ENCODE data around the gene TIMM21.

Gene TIMM21, protein sequence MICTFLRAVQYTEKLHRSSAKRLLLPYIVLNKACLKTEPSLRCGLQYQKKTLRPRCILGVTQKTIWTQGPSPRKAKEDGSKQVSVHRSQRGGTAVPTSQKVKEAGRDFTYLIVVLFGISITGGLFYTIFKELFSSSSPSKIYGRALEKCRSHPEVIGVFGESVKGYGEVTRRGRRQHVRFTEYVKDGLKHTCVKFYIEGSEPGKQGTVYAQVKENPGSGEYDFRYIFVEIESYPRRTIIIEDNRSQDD

DNA sequence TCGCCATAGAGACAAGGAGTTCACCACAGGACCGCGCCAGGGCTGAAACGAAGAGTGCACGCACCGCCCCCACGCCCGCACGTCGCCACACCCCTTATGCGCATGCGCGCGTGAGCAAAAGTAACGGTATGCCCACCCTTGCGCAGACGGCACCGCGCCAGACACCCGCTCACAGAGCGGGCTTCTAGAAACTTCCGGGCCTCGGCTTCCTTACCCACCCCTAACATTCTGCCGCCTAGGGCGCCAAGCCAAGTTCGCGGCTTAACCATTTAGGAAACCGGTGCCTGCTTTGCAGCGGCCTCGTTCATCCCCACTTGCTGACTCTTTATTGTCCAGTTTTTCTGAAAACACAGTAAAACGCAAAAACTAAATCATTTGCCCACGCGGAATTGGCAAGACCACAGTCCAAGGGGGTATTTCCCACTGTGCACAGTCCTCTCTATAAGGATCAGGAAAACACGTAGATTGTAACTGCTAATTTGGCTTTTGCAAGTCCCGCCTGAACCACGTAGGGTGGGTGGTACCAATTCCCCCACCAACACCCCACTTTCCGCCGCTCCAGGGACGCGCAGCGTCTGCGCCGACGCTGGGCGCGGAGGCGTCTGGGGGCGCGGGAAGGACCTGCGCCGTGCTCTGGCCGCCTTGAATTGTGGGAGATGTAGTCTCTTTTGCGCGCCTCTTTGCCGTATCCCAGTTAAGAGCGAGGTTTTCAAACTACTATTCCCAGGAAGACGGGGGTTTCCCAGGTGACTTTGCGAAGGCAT is at the start of gene TIMM21, which contains the start of gene FBXO15:
Gene TIMM21 (plus strand): TSS at position 745 of the 764 bp plus-strand sequence. CDS start 286 bp downstream, outside the sequence.
Gene FBXO15 (minus strand): TSS at position 56 of the 764 bp plus-strand sequence. CDS start 49 bp downstream, at position 7.
- Histone ChIP-seq H3K4me3 (ENCODE audit: low read depth in 1 of 2, low read length in 2 of 2) (peak within 1 kb of the TSS; percentile 91 to 98), H3K27me3 (ENCODE audit: control insufficient read depth in 1 of 2, insufficient read depth in 2 of 2, low read length in 2 of 2) (no peaks in the 10 kb centered on the region), H3K4me1 (ENCODE audit: control insufficient read depth in 1 of 2, insufficient read depth in 2 of 2, low read length in 2 of 2) (peaks cover 15 to 16% of the 10 kb centered on the region in 2 donors), H3K9me3 (ENCODE audit: control insufficient read depth in 1 of 2, low read length in 2 of 2) (no peaks in the 10 kb centered on the region), H3K36me3 (ENCODE audit: control insufficient read depth in 1 of 2, insufficient read depth in 2 of 2, low read length in 2 of 2) (peaks cover 0 to 4% of the 10 kb centered on the region in 2 donors), H3K9ac (ENCODE audit: low read depth in 1 of 2, low read length in 2 of 2) (peak within 1 kb of the TSS; percentile 78 to 94), H3K27ac (ENCODE audit: low read depth, low read length) (peak within 1 kb of the TSS; percentile 93)

DNA sequence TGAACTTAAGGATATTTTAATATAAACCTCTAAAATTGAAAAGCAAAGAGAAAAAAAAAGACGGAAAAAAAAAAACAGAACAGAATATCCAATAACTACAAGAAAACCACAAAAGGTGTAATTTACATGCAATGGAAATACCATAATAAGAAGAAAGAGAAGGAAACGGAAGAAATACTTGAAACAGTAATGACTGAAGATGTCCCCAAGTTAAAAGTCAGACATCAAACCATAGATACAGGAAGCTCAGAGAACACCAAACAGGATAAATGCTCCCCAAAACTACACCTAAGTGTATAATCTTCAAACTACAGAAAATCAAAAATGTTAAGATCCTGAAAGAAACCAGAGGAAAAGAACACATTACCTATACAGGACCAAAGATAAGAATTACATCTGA is 39.9 kb upstream of the TIMM21 start:
- no peak overlapping the region for H3K9ac ChIP-seq (ENCODE audit: low read depth in 1 of 2, low read length in 2 of 2)
- no peaks in the 10 kb centered on the region for H3K36me3 ChIP-seq (ENCODE audit: control insufficient read depth in 1 of 2, insufficient read depth in 2 of 2, low read length in 2 of 2)
- H3K4me3 ChIP-seq (ENCODE audit: low read depth in 1 of 2, low read length in 2 of 2), result no peak overlapping the region
- no peaks in the 10 kb centered on the region for H3K27me3 ChIP-seq (ENCODE audit: control insufficient read depth in 1 of 2, insufficient read depth in 2 of 2, low read length in 2 of 2)
- peaks cover 0 to 10% of the 10 kb centered on the region in 2 donors for H3K9me3 ChIP-seq (ENCODE audit: control insufficient read depth in 1 of 2, low read length in 2 of 2)
- H3K27ac ChIP-seq (ENCODE audit: low read depth, low read length), result no peak overlapping the region
- no peaks in the 10 kb centered on the region for H3K4me1 ChIP-seq (ENCODE audit: control insufficient read depth in 1 of 2, insufficient read depth in 2 of 2, low read length in 2 of 2)

DNA sequence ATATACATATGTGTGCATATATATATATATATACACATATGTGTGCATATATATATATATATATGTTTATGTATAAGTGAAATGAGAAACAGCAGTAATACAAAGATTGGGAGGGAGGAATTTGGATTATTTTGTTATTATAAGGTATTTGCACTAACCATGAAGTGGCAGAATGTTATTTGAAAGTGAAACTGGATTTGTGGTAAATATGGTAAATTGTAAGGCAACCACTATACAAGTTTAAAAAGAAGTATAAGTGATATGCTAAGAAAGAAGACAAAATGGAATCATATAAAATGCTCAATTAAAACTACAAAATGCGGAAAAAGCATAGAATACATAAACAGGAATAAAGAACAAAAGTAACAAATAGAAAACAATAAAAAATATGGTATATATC is 38.2 kb upstream of the TIMM21 start:
- Histone ChIP-seq H3K27ac (ENCODE audit: low read depth, low read length) (no peak overlapping the region), H3K4me1 (ENCODE audit: control insufficient read depth in 1 of 2, insufficient read depth in 2 of 2, low read length in 2 of 2) (no peaks in the 10 kb centered on the region), H3K27me3 (ENCODE audit: control insufficient read depth in 1 of 2, insufficient read depth in 2 of 2, low read length in 2 of 2) (no peaks in the 10 kb centered on the region), H3K36me3 (ENCODE audit: control insufficient read depth in 1 of 2, insufficient read depth in 2 of 2, low read length in 2 of 2) (no peaks in the 10 kb centered on the region), H3K9ac (ENCODE audit: low read depth in 1 of 2, low read length in 2 of 2) (no peak overlapping the region), H3K4me3 (ENCODE audit: low read depth in 1 of 2, low read length in 2 of 2) (no peak overlapping the region), H3K9me3 (ENCODE audit: control insufficient read depth in 1 of 2, low read length in 2 of 2) (peaks cover 0 to 10% of the 10 kb centered on the region in 2 donors)

DNA sequence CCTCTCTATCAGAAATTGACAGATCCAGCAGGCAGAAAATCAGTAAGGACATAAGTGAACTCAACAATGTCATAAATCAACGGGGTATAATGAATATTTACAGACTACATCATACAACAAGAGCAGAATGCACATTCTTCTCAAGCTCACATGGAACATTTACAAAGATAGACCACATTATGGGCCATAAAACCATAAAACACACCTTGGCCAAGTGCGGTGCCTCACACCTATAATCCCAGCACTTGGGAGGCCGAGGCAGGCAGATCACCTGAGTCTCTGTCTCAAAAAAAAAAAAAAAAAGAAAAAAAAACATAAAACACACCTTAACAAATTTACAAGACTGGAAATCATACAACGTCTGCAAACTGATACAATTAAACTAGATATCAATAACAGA is 37.3 kb upstream of the TIMM21 start:
- no peaks in the 10 kb centered on the region for H3K36me3 ChIP-seq (ENCODE audit: control insufficient read depth in 1 of 2, insufficient read depth in 2 of 2, low read length in 2 of 2)
- H3K4me3 ChIP-seq (ENCODE audit: low read depth in 1 of 2, low read length in 2 of 2), result no peak overlapping the region
- no peaks in the 10 kb centered on the region for H3K27me3 ChIP-seq (ENCODE audit: control insufficient read depth in 1 of 2, insufficient read depth in 2 of 2, low read length in 2 of 2)
- peaks cover 0 to 10% of the 10 kb centered on the region in 2 donors for H3K9me3 ChIP-seq (ENCODE audit: control insufficient read depth in 1 of 2, low read length in 2 of 2)
- no peak overlapping the region for H3K9ac ChIP-seq (ENCODE audit: low read depth in 1 of 2, low read length in 2 of 2)
- H3K27ac ChIP-seq (ENCODE audit: low read depth, low read length), result no peak overlapping the region
- H3K4me1 ChIP-seq (ENCODE audit: control insufficient read depth in 1 of 2, insufficient read depth in 2 of 2, low read length in 2 of 2), result no peaks in the 10 kb centered on the region

DNA sequence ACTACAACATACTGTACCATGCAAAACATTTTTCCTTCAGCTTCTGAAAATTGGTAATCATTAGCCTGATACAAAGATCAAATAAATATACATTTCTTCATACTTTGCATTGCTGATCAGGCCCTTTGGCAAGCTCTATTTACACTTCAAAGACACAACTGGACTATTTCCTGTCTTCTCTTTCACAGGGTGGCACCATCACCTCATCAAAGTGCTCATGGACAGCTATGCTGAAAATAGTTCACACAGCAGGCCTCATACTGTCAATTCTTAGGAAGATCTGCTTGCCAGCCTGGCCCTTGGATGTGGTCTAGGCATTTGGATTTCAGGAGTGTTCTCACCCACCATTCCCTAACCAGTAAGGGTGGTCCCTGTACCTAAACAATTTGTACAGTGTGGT is 34.6 kb upstream of the TIMM21 start:
- H3K9ac ChIP-seq (ENCODE audit: low read depth in 1 of 2, low read length in 2 of 2), result no peak overlapping the region
- no peak overlapping the region for H3K27ac ChIP-seq (ENCODE audit: low read depth, low read length)
- no peaks in the 10 kb centered on the region for H3K27me3 ChIP-seq (ENCODE audit: control insufficient read depth in 1 of 2, insufficient read depth in 2 of 2, low read length in 2 of 2)
- no peak overlapping the region for H3K4me3 ChIP-seq (ENCODE audit: low read depth in 1 of 2, low read length in 2 of 2)
- peaks cover 0 to 10% of the 10 kb centered on the region in 2 donors for H3K9me3 ChIP-seq (ENCODE audit: control insufficient read depth in 1 of 2, low read length in 2 of 2)
- H3K4me1 ChIP-seq (ENCODE audit: control insufficient read depth in 1 of 2, insufficient read depth in 2 of 2, low read length in 2 of 2), result no peaks in the 10 kb centered on the region
- H3K36me3 ChIP-seq (ENCODE audit: control insufficient read depth in 1 of 2, insufficient read depth in 2 of 2, low read length in 2 of 2), result no peaks in the 10 kb centered on the region

DNA sequence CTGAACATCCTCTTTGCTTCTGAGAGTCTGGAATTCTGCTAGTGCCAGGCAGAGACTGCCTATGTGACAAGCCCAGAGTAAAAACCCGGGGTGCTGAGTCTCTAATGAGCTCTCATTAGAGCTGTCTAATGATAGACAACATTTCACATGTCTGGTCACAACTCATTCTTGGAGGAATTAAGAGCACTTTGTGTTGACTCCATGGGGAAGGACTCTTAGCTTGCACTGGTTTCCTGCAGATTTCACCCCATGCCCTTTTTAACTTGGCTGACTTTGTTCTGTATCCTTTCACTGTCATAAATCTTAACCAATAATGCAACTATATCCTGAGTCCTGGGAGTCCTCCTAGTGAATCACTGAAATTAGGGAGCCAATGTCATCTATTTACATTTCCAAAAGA is 34.2 kb upstream of the TIMM21 start:
- H3K9me3 ChIP-seq (ENCODE audit: control insufficient read depth in 1 of 2, low read length in 2 of 2), result peaks cover 0 to 10% of the 10 kb centered on the region in 2 donors
- no peak overlapping the region for H3K4me3 ChIP-seq (ENCODE audit: low read depth in 1 of 2, low read length in 2 of 2)
- no peaks in the 10 kb centered on the region for H3K27me3 ChIP-seq (ENCODE audit: control insufficient read depth in 1 of 2, insufficient read depth in 2 of 2, low read length in 2 of 2)
- no peak overlapping the region for H3K9ac ChIP-seq (ENCODE audit: low read depth in 1 of 2, low read length in 2 of 2)
- H3K4me1 ChIP-seq (ENCODE audit: control insufficient read depth in 1 of 2, insufficient read depth in 2 of 2, low read length in 2 of 2), result no peaks in the 10 kb centered on the region
- H3K27ac ChIP-seq (ENCODE audit: low read depth, low read length), result no peak overlapping the region
- H3K36me3 ChIP-seq (ENCODE audit: control insufficient read depth in 1 of 2, insufficient read depth in 2 of 2, low read length in 2 of 2), result no peaks in the 10 kb centered on the region

DNA sequence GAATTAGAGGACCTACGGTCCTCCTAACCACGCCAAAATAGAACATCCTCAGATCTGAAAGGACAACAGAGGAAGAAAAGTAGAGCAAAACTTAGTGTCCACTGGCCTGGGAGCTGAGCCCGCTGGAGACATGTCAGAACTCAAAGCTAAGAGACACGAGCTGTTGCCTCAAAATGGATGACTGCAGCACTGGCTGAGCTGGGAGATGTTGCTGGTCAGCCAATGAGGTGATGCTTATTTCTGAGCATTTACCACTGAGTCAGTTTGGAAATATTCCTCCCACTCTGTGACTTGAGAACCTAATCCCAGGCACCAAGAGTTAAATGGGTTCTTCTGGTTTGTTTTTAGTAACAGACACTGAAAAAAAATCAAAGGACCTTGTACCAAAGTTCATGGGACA is 33.3 kb upstream of the TIMM21 start:
- Histone ChIP-seq H3K9me3 (ENCODE audit: control insufficient read depth in 1 of 2, low read length in 2 of 2) (peaks cover 0 to 10% of the 10 kb centered on the region in 2 donors), H3K36me3 (ENCODE audit: control insufficient read depth in 1 of 2, insufficient read depth in 2 of 2, low read length in 2 of 2) (no peaks in the 10 kb centered on the region), H3K27ac (ENCODE audit: low read depth, low read length) (no peak overlapping the region), H3K9ac (ENCODE audit: low read depth in 1 of 2, low read length in 2 of 2) (no peak overlapping the region), H3K4me3 (ENCODE audit: low read depth in 1 of 2, low read length in 2 of 2) (no peak overlapping the region), H3K27me3 (ENCODE audit: control insufficient read depth in 1 of 2, insufficient read depth in 2 of 2, low read length in 2 of 2) (no peaks in the 10 kb centered on the region), H3K4me1 (ENCODE audit: control insufficient read depth in 1 of 2, insufficient read depth in 2 of 2, low read length in 2 of 2) (no peaks in the 10 kb centered on the region)

DNA sequence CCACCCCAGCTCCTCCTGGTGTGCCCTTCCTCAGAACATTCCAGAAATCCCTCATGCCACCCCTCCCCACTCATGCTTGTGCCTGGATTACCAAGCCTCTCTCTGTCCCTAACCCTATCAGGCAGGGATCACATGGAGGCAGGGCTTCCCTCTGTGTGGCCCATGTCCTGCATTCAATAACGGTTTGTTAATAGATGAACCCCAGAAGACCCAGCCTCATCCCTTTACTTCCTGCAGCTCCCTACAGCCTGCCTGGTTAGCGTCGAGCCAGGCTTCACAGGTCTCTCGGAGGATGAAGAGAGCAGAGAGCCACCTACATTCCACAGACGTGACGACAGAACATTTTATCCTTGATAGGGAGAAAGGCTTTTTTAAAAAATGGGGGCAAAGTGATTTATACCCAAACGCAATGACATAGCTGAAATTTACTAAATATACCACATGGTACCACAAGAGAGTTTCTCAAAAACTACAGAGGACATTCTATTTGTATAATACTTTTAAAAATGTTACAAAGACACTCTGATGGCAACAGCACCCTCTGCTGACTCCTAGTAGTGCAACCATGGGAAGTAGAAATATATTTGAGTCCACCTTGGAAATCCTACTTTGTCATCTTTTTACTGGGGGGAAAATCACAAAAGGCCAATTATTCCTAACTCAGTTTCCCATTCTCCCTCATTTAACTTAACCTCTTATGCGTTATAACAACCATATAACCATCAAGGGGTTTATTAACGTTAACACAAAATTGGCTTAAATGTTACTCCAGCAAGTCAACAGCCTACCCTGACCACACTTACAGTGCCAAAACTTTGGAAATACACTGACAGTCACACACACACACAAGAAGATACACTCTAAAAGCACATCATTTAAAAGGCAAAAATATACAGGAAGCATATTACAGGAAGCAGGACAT is 31.4 kb upstream of the TIMM21 start:
- H3K9me3 ChIP-seq (ENCODE audit: control insufficient read depth in 1 of 2, low read length in 2 of 2), result peaks cover 0 to 10% of the 10 kb centered on the region in 2 donors
- no peak overlapping the region for H3K4me3 ChIP-seq (ENCODE audit: low read depth in 1 of 2, low read length in 2 of 2)
- H3K27ac ChIP-seq (ENCODE audit: low read depth, low read length), result no peak overlapping the region
- no peaks in the 10 kb centered on the region for H3K4me1 ChIP-seq (ENCODE audit: control insufficient read depth in 1 of 2, insufficient read depth in 2 of 2, low read length in 2 of 2)
- no peaks in the 10 kb centered on the region for H3K36me3 ChIP-seq (ENCODE audit: control insufficient read depth in 1 of 2, insufficient read depth in 2 of 2, low read length in 2 of 2)
- H3K9ac ChIP-seq (ENCODE audit: low read depth in 1 of 2, low read length in 2 of 2), result no peak overlapping the region
- no peaks in the 10 kb centered on the region for H3K27me3 ChIP-seq (ENCODE audit: control insufficient read depth in 1 of 2, insufficient read depth in 2 of 2, low read length in 2 of 2)

DNA sequence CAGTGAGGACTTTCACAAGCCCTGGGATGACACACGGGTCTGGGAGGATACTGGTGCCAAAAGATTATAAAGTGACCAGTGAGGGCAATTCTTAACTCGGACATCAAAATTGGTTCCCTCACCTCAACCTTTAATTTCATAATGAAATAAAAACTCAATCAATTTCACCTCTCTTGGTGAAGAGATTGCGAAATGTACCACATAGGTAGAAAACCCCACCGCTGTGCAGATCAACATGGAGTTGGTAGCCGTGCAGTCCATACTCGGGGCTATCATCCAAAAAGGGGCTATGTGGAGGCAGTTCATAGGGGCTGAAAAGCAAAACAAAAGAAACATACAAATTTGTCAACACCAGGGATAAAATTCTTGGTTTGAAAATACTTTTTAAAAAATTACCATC is 25.1 kb upstream of the TIMM21 start:
- Histone ChIP-seq H3K9ac (ENCODE audit: low read depth in 1 of 2, low read length in 2 of 2) (no peak overlapping the region), H3K36me3 (ENCODE audit: control insufficient read depth in 1 of 2, insufficient read depth in 2 of 2, low read length in 2 of 2) (no peaks in the 10 kb centered on the region), H3K9me3 (ENCODE audit: control insufficient read depth in 1 of 2, low read length in 2 of 2) (no peaks in the 10 kb centered on the region), H3K4me1 (ENCODE audit: control insufficient read depth in 1 of 2, insufficient read depth in 2 of 2, low read length in 2 of 2) (no peaks in the 10 kb centered on the region), H3K4me3 (ENCODE audit: low read depth in 1 of 2, low read length in 2 of 2) (no peak overlapping the region), H3K27me3 (ENCODE audit: control insufficient read depth in 1 of 2, insufficient read depth in 2 of 2, low read length in 2 of 2) (peaks cover 0 to 5% of the 10 kb centered on the region in 2 donors), H3K27ac (ENCODE audit: low read depth, low read length) (no peak overlapping the region)
